SKM-1 treated with dmso at 0.1 percent for 144 hours (cell line): ENCODE results near the gene RAB3C.

Source experiments
- DNase-seq: peaks from one replicate; lab custom pipeline; 2025; ENCODE audit not compliant: unreplicated experiment; lab: John Stamatoyannopoulos, UW

The RAB3C gene

DNA sequence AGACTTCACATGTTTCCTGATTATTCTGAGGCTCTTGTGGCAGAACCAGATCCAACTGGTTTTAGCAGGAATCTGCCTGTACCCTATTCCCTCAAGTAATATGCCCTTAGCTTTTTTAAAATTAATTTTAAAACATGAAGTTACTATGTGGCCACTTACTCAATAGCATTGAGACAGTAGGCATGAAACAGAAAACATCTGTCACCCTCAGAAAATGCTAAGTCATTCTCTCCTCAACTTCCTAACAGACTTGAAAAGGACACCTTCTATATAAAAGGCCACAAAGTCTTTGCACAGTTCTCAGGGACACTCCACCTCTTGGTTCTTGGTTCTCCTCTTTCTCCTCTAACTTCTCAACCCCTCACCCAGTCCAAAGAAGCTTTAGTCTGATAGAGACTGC lies 277.8 kb downstream of the RAB3C start:
- DNase-seq = peak; percentile 51

DNA sequence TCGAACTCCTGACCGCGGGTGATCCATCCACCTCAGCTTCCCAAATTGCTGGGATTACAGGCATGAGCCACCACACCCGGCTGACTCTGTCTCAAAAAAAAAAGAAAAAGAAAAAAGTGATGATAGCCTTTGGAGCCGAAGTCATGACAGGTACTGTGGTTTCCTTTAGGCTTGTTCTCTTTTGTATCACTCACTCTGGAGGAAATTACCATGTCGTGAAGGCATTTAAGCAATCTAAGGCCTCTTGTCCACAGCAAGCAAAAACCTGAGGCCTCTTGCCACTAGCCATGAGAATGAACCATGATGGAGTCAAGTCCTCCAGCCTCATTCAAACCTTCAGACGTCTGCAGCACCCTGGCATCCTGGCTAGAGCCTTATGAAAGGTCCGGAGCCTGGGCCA lies 286.1 kb downstream of the RAB3C start:
- DNase-seq = no peak

DNA sequence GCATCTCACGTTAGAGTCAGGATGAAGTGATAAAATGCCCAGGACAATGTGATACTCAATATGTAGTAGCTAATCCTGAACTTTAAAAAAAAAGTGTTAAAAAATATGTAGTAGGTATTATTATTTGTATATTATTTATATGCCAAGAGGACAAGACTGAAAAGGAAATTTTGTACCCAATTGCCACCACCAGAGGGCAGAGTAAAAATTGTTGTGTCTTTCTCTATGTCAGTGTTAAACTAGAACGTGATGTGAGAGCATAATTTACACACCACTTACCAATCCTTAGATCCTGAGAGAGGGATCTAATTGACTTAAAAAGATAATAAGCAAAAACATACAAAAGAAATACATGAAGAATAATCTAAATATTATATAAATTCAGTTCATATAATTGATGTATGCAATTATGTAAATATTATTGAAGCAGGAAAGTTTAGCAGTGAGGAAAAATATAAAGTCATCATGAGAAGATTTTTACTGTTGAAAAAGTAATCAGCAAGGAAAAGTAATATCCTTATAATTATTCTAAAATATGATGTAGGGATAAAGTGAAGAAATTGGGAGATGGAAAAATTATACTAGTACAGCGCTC lies 288.9 kb downstream of the RAB3C start:
- DNase-seq = peak; percentile 31

DNA sequence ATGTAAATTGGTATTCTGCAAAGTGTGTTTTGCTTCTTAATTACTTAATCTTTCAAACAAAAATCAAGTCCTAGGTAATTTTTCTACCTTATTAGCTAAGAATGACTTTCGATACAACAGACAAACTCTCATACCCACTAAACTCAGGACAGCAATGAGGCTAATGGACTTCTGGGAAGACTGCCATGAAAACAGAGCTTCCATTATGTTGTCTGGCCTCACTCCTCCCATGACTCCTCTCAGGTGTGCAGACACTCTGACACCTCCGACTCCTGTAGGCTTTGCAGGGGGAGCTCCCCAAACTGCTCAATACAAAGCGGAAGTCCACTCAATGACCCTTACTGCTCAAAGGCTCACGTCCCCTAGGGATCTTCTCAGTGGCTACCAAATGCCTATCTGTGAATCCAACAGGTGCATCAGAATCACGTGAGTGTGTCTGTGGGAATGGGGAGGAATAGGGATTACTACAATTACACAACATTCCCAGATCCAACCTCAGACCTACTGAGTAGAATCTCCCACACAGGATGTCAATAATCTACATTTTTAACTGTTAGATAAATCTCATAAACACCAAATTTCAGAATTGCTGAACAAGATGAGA lies 289.9 kb downstream of the RAB3C start:
- DNase-seq = no peak

DNA sequence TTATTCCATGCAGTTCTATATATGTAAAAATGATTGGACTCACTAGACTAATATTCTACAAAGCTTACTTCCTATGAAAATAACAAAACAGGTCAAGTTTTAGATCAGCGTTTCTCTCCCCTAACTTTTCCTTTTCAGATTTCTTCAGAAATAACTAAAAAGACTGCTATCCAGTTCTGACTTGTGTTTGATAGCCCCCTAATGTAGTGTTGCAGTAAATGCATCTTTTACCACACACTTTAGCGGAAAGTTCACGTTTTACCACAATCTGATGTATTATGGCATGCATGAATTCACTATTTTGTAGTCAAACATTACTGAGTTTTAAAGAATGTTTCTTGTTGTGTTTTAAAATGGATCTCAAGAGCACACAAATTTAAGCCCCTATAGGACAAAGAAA lies 292.7 kb downstream of the RAB3C start:
- DNase-seq = no peak

DNA sequence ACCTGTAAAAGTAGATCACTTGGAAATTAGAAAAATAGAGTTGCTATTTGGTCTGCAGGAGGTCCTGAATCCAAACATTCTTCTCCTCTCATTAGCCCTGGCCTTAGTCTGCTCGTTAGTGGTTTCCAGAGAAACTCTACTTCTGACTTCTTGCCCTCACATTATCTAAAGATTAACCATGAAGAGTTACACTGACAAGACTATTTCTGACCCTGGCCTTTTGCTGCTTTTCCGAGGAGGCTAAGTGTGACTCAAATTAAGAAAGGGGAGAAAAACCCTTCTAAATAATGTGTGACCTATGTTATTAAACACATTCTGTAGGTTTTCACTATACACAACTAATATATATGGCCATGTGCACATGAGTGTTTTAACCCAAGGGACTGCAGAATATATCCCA lies 302.4 kb downstream of the RAB3C start:
- DNase-seq = no peak

DNA sequence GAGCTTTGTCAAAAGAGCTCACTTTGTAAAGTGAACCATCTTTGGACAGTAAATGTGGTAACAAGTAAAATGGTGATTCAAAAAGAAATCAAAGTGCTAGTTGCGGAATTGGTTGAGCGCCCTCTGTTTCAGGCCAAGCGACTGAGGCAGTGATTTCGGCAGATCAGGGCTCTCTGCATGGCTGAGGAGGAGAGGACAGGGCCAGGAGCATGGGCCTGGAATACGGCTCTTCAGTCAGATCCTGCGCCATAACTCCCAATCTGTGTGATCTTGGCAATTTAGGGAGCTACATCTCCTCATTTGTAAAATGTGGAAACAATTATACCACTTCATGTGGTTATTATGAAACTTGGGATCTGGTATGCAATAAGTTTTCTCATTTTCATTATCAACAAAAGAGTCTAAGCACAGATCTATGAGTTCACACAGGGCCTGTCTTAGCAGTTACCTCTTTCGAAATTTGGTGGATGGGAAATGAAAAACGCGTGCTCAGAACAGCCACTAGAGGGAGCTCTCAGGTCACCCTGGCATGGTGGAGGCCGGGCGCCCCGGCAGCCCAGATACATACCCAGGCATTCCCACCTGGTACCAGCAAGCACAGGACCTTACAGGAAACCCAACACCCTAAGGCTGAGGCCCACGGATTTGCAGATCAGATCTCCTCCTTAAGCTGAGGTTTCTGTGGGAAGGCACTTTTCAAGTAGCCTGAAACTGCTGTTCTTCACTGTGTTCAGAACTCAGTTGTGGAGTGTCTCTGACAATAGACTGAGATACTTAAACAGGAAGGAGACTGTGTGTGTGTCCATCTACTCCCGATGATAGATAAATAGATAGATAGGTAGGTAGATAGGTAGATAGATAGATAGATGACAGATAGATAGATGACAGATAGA lies 303.7 kb downstream of the RAB3C start:
- DNase-seq = peak; percentile 67

DNA sequence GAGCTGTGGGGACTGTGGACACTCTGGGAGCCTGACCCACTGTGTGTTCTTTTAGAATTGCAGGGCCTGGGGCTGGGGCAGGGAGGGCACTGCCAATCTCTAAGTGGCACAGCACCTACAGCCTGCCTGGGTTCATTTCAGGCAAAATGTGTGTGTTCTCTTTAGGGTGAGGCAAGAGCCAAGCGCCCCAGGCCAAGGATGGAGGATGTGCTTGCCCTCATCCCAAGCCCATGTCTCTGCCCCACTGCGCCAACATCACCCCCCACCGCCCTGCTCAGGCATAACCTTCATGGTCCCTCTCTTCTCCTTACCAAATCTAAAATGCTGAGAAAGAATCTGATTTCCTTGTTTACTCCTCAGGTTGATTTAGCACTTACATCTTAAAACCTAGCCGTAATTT lies 304.4 kb downstream of the RAB3C start:
- no peak for DNase-seq

DNA sequence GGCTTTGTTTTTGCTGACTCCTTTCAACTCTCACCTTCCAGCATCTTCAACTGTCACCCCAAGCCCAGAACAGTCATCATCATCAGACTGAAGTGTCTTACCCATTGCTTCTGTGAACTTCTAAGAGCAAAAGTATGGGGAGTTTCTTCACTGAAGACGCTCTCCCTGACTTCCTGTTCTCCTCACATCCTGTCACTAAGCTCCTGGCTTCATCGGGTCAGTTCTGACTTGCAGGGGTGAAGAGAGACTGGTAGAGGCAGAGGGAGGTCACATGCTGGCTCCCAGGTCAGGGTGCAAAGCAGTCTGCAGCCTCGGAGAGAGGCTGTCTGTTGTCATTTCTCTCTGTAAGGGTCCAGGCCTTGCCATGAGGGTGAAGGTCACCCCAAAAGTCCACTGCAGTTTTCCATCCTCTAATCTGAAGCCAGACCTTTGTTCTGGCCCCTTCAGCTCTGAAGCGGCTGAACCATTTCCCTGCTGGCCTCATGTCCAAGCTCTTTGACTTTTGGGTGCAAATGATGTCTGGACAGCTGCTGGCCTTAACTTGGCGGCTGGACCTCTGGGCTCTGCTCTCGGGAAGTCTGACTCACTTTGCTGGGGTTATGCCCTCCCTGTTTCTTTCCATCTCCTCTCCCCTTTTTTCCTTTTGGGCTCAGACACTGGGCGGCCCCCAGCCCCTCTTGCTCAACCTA lies 305.0 kb downstream of the RAB3C start:
- no peak for DNase-seq

DNA sequence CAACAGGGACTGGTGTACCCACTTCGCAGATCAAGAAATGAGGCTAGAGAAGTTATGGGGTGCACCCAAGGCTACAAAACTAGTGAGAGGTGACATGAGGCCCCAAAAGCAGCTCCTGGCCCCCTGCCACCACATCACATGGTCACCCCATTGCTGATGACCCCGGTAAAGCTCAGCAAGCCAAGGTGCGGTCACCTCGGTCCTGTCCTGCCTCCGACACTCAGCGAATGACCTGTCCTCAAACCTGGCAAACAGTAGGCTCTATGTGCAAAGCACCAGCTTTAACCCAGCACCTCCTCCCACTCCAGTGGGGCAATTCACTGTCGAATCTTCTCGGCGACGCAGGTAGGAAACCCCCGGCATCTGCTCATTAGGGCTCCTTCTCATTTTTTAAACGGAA lies 307.4 kb downstream of the RAB3C start:
- DNase-seq = no peak

DNA sequence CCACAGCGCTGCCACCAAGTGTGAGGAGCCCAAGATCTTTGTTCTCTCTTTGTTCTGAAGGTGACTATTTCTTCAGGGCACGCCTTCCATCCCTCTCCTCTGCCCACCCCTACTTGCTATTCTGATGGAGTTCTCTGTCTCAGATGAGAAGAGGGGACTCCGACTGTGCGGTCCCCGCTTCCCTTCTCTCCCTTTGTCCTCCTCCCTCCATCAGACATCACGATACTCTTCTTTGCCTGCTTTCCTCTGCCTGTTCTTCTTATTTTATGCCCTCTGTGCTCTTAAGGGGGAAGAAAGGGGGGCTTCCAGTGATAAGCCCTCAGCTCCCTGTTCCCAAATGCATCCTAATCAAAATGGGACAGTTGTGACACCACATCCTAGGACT lies 307.8 kb downstream of the RAB3C start:
- DNase-seq = no peak

DNA sequence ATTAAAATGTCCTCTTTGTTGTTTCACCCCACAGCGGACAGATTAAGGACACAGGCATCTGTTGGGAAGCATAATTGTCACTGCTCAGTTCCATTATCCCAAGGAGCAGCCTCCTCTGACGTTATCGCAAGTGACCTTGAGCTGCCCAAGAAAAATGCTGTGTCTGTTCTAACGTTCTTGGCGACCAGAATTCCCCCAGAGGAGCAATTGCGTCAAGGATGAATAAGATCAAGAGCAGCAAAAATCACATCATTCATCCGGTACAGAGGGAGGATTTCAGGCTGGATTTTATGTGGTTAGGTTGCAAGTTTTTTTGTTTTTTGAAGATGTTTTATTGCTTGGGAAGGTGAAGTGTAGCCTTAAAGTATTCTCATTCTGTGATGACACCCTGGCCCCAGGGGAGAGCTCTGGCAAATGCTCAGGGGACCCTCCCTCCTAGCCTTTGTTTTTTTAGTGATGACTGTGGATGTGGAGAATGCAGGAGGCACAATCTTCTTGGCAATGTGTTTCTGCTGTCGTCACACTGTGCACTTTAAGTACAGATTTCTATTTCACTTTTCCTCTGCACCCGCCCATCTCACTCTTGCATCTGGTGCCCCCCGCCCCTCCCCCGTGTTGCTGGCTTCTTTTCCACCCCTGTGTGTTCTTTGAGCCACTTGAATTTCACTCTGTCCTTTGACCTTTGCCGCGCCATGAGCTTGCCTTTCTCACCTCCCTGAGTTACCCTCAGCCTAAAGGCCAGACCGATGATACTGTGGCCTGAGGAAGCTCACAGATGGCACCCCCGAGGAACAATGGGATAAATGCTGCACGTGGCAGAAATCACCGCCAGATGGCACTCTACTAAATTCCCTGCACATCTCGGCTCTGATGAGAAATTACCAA lies 308.5 kb downstream of the RAB3C start:
- DNase-seq = peak; percentile 59

DNA sequence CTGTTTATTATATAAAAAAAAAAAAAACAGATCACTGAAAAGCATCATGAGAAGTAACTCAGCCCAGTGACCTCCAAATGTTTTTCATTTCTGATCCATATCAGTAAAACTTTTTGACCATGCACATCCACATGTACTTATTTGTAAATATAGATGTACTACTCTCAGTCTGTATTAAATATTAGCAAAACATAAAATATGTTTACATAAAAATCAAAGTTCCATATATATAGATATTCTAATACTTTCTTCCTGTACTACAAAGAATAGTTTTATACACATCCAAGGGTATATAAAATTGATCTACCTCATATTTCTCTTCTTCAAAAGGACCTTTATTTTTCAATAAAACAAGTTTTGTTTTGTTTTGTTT lies 309.1 kb downstream of the RAB3C start:
- DNase-seq = no peak

DNA sequence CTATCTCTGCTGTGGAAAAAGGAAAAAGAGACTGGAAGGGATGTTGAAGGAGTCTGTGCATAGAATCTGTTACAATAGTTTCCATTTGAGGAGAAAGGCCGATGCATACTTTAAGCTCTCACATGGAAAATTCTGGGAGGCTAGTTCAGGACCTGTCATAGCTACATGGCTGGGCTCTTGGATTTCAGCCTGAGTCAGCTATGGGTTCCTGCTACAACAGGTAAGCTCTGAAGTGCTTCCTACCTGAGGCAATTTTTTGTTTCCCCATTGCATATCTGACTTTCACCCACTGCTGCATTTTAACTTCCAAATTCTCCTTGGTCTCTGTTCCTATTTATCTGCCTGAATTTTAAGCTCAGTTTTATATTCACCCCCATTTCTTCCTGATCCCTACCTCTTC lies 310.7 kb downstream of the RAB3C start:
- DNase-seq = no peak

DNA sequence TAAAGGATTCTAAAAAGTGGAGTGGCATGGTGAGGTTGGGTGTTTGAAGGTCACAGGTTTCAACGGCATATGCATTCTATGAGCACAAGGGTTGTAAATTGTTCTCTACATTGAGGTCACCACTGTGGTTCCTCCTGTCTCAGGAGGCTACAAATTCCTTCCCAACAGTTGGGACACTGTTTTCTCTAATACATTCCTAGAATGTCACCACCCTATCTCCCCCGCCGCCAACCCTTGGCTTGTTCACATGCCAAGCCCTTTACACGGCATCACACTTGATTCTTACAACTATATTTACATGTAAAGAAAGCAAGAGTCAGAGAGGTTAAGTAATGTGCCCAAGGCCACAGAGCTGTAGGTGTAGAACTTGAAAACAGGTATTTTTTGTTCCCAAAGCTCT lies 315.1 kb downstream of the RAB3C start:
- DNase-seq = no peak

DNA sequence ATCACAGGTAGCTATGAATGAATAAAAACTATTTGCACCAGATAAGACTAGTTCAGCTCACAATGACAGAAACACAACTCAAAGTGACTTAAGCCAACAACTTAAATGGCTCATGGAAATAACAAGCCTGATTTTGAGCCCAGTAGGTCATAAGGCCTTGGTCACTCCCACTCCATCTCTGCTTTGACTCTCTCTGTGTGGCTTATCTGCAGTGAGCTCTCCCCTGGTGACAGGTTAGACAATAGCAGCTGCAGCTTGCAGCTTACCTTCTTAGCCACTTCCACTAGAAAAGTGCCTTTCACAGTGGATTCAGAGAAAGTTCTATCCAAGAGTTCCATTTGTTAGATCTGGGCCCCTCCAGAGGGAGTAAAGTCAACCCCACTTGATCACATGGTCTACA lies 315.7 kb downstream of the RAB3C start:
- DNase-seq = no peak

DNA sequence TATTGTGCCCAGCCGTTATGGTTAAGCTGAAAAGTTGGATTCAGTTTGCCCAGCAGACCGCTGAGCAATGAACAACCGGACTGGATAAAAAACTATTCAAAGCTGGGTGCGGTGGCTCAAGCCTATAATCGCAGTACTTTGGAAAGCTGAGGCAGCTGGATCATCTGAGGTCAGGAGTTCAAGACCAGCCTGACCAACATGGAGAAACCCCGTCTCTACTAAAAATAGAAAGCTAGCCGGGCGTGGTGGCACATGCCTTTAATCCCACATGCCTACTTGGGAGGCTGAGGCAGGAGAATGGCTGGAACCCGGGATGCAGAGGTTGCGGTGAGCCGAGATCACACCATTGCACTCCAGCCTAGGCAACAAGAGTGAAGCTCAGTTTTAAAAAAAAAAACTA lies 318.4 kb downstream of the RAB3C start:
- no peak for DNase-seq

DNA sequence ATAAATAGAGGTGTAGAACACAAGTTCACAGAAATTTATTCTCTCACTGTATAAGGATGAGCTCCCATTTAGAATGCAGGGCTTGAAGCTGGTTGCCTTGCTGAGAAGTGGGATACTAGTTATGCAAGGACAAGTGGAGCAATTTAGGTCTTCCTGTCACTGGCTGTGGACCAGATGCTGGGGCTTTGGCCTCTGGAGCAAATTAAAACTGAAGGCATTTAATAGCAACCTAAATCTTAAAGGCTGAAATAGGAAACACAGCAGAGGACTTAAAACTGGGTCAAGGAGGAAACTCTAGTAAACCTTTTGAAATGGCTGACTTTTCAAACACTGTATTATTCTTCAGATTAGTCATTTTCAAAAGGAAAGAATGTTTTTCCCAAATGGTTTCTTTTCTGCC lies 319.4 kb downstream of the RAB3C start:
- no peak for DNase-seq

DNA sequence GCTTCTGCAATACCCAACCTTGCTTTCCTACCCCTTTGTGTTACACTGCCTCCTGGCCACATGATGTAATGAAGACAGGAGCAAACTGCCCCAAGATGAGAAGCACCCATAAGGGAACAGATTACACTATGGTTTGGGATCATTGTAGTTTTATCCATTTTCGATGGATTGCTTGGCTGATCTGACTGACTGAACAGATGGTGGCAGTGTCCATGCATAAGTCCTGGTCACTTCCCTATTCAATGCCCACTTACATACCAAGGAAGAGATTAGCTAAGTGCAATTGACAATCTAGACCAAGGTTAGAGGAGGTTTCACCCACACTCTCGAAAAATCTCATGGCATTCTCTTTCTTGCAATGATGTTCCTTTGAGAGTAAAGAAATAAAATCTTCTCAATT lies 319.9 kb downstream of the RAB3C start:
- DNase-seq = no peak

DNA sequence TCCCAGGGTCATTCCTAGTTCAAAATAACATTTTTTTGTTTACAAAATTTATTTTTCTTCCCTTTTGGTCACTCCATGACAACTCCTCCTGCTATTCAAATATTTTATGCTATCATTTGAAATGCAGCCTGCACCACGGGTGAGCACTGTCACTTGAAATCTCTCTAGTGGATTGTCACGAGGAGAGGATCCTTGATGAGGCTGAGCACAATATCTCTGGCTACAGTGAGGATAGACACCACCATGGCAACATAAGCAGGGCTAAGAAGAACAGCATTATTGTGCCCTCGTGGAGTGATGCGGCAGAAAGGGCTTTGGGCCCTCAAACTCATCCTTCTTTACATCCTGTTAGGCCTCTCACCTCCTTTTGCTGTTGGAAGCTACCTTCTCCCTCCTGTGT lies 321.9 kb downstream of the RAB3C start:
- DNase-seq = no peak

DNA sequence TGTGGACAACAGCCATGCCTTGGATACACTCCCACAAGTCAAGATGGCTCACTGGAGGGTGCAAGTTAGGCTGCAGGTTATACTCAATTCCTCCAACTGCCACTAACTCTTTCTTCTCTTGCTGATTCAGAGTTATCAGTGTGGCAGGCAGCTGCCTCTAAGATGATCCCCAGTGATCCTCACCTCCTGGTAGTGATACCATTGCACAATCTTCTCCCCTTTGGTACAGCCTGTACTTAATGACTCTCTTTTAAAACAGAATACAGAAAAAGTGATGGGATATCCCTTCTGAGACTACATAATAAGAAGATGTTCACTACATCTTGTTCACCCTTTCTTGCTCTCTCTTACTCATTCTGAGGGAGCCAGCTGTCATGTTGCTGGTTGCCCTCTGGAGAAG lies 323.1 kb downstream of the RAB3C start:
- DNase-seq = no peak
